Ovary (tissue), 9 donors: Measurements from ENCODE around the gene SLC25A42. TPM values are rescaled to one million over a fixed set of nuclear protein-coding genes. Genes with fewer than 3 reads are reported as not detected.

ENCODE experiments used
- DNase-seq, 5 donors: peaks; one replicate each; pipeline ENCODE4 v3.0.0-alpha.2; 2019 to 2020
- H3K27ac ChIP-seq, 2 donors: fragments of 200-600 bp; one replicate each; pipeline versions ENCODE4 v1.5.1 to v1.8.0; 2019 to 2022
- H3K27me3 ChIP-seq: fragments of 200-600 bp; one replicate; pipeline ENCODE4 v1.8.0; 2022
- H3K36me3 ChIP-seq: fragments of 200-600 bp; sonication (generic); one replicate; pipeline ENCODE4 v1.5.1; 2019
- H3K4me1 ChIP-seq: one replicate; pipeline ENCODE4 v1.8.1; 2013; ENCODE audit warnings: mild to moderate bottlenecking, moderate library complexity; ENCODE audit not compliant: insufficient read depth
- H3K4me3 ChIP-seq: fragments of 200-600 bp; sonication (generic); one replicate; pipeline ENCODE4 v1.5.1; 2017
- H3K9me3 ChIP-seq, 2 donors: fragments of 200-600 bp in 1 of 2; sonication (generic) in 1 of 2; one replicate each; pipeline versions ENCODE4 v1.5.1 to v1.8.1; 2013 to 2019; ENCODE audit warnings: mild to moderate bottlenecking in 1 of 2, moderate library complexity in 1 of 2
- EP300 ChIP-seq: sonication (generic); formaldehyde crosslinking; IDR thresholded peaks from one replicate; pipeline ENCODE4 v1.6.1; 2017; ENCODE audit warnings: antibody characterized with exemption
- POLR2A ChIP-seq: fragments of 450-650 bp; IDR thresholded peaks from one replicate; pipeline ENCODE4 v1.6.1; 2017; ENCODE audit warnings: antibody characterized with exemption, mild to moderate bottlenecking, moderate library complexity
- WGBS, 3 donors: extraction: QIAGEN DNeasy Blood & Tissue Kit in 1 of 3; methylation state at CpG; one replicate each; pipeline versions ENCODE4 v1.1.5 to v1.1.7; 2013 to 2017; 5-methylcytosine and 5-hydroxymethylcytosine counted together
- intact Hi-C, 4 donors: fragments of 100-400 bp; cut with DNase I; formaldehyde crosslinking; loops; one replicate each; pipeline versions ENCODE4 v1.11.0 to v1.15.1; 2022 to 2023
- polyA plus RNA-seq, 2 donors: library from polyadenylated mRNA; stranded (reverse); fragments of 200-250 nt in 1 of 2; fragments of 350-450 nt in 1 of 2; fragmentation: Illumina TruSeq in 1 of 2; extraction: RNeasy Lipid Tissue Mini Kit (QIAGEN cat#74804) in 1 of 2; gene quantifications; one replicate each; pipeline ENCODE4 v1.2.3, GENCODE V29; 2013 to 2014
- total RNA-seq, 7 donors: library from RNA; depleted of rRNA in 2 of 7; stranded (reverse); fragments of >200 nt in 2 of 7; fragmentation: NEBNext Ultra II Directional in 3 of 7; extraction: Animal tissue kit (Norgen Biotek cat#: 25700) in 3 of 7; gene quantifications; one replicate each; pipeline versions ENCODE4 v1.1.0 to v1.2.4, GENCODE V29; 2016 to 2023
- TF ChIP-seq, protein P1 (sequence below), 3 donors: fragments of 450-650 bp in 2 of 3; fragments of 200-600 bp in 1 of 3; IDR thresholded peaks; one replicate each; pipeline versions ENCODE4 v1.5.1 to v1.8.0; 2016 to 2022; ENCODE audit warnings: antibody characterized with exemption in 3 of 3, mild to moderate bottlenecking in 1 of 3
- donor health status: DM: no; HTN: no; CAD: no; lungs with moderate emphysema.
- donor health status: DM: no; HTN: no; CAD: no.
- donor health status: Bipolar disorder and iron deficiency.
- donor health status: DM: yes; HTN: yes; CAD: no.
- donor health status: DM: no; HTN: no; CAD: no.
- donor health status: DM: yes; HTN: yes; CAD: no.

The SLC25A42 gene
- total and polyA plus RNA-seq, 9 donors: 6.5 to 34.3 (median 21.1) TPM

DNA sequence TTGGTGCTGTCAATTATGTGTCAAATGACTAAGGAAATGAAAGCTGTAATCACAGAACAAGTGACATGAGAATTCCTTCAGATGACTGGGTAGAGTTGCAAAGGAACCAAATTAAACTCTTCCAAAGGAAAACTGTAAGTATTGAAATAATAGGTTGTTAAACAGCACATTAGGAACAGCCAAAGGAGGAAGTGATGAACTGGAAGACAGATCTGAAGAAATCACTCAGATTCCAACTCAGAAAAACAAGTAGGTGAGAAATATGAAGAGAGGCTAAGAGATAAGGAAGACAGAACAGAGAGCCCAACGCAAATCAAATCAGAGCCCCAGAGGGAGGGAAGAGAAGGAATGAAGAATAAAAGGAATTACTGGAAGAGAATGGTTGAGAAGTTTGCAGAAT, 59.1 kb downstream of the SLC25A42 start:
- Histone ChIP-seq H3K9me3 (no peaks in the 10 kb centered on the region), H3K4me3 (no peak overlapping the region), H3K27me3 (no peaks in the 10 kb centered on the region), H3K4me1 (no peaks in the 10 kb centered on the region), H3K27ac (no peak overlapping the region), H3K36me3 (no peaks in the 10 kb centered on the region)
- intact Hi-C loops: no loop called here
- TF ChIP-seq EP300: no peak
- no peak for TF ChIP-seq POLR2A
- TF ChIP-seq, protein P1, sequence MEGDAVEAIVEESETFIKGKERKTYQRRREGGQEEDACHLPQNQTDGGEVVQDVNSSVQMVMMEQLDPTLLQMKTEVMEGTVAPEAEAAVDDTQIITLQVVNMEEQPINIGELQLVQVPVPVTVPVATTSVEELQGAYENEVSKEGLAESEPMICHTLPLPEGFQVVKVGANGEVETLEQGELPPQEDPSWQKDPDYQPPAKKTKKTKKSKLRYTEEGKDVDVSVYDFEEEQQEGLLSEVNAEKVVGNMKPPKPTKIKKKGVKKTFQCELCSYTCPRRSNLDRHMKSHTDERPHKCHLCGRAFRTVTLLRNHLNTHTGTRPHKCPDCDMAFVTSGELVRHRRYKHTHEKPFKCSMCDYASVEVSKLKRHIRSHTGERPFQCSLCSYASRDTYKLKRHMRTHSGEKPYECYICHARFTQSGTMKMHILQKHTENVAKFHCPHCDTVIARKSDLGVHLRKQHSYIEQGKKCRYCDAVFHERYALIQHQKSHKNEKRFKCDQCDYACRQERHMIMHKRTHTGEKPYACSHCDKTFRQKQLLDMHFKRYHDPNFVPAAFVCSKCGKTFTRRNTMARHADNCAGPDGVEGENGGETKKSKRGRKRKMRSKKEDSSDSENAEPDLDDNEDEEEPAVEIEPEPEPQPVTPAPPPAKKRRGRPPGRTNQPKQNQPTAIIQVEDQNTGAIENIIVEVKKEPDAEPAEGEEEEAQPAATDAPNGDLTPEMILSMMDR (IDR thresholded peaks at IDR 0.05): no peak
- WGBS, 3 donors: 94 to 98% (median 96%) methylated on average over 1 of the region's 1 CpG
- no peak for DNase-seq

DNA sequence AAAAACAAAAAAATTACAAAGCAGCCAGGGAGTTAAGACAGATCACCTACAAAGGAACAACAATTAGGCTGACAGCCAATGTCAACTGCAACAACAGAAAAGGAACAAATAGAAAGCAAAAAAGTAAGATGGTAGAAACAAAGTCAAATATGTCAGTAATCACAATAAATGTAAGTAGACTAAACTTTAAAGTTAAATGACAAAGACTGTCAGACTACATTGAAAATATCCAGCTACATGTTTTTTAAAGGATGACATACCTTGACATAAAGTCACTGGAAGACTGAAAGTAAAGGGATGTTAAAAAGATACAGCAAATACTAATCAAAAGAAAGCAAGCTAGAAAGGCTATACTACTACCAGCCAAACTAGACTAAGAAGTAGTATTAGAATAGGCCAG, 59.6 kb downstream of the SLC25A42 start:
- no peaks in the 10 kb centered on the region for H3K27me3 ChIP-seq
- intact Hi-C loops: no loop called here
- no peak for TF ChIP-seq POLR2A
- TF ChIP-seq, protein P1 (IDR thresholded peaks at IDR 0.05): no peak
- no peak for TF ChIP-seq EP300
- no peak for DNase-seq
- no peak overlapping the region for H3K27ac ChIP-seq
- no peak overlapping the region for H3K4me3 ChIP-seq
- no peaks in the 10 kb centered on the region for H3K4me1 ChIP-seq
- no peaks in the 10 kb centered on the region for H3K36me3 ChIP-seq
- no peaks in the 10 kb centered on the region for H3K9me3 ChIP-seq

DNA sequence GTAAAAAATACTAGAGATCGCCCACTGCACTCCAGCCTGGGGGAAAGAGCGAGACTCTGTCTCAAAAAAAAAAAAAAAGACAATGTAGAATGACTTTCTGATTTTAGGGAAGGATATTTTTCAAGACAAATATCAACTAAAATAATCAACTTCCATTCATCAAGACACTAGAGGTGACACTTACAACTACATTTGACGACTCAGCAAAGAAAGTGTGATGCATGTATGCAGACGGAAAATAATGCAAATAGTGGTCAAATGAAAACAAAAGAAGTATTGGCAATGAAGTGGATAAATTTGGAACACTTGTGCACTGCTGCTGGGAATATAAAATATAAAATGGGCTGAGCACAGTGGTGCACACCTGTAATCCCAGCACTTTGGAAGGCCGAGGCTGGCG, 62.3 kb downstream of the SLC25A42 start:
- Histone ChIP-seq H3K36me3 (no peaks in the 10 kb centered on the region), H3K4me1 (no peaks in the 10 kb centered on the region), H3K27me3 (no peaks in the 10 kb centered on the region), H3K27ac (no peak overlapping the region), H3K9me3 (no peaks in the 10 kb centered on the region), H3K4me3 (no peak overlapping the region)
- intact Hi-C loops: no loop called here
- no peak for DNase-seq
- TF ChIP-seq, protein P1 (IDR thresholded peaks at IDR 0.05): no peak
- TF ChIP-seq POLR2A (no peak), EP300 (no peak)
- 95 to 97% (median 96%) methylated on average over 6 of the region's 6 CpGs for WGBS, 3 donors

DNA sequence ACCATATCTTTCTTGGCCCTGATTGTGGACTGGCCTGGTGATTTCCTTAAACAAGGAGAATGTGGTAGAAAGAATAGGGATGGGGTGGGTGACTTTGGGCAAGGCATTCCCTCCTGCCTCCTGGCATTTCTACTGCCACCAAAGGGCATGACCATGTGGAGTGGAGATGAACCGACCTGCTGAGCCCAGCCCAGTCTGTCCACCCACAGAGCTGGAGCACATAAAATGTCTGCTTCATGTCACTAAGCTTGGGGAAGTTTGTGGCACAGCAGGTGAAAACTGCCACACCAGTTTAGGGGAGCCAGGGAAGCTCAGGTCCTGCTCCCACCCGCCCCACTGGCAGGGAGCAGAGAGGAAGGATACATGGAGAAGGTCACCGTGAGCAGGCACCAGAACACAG, 68.2 kb downstream of the SLC25A42 start:
- intact Hi-C loops: no loop called here

More for the DNA sequence above, 68.2 kb downstream of the SLC25A42 start:
- peaks cover 0 to 9% of the 10 kb centered on the region in 2 donors for H3K9me3 ChIP-seq
- H3K4me3 ChIP-seq: no peak overlapping the region
- no peaks in the 10 kb centered on the region for H3K27me3 ChIP-seq
- TF ChIP-seq EP300 (no peak), POLR2A (no peak)
- TF ChIP-seq, protein P1 (IDR thresholded peaks at IDR 0.05): no peak
- H3K36me3 ChIP-seq: no peaks in the 10 kb centered on the region
- DNase-seq: no peak
- H3K4me1 ChIP-seq: peaks cover 2% of the 10 kb centered on the region
- WGBS, 3 donors: 82 to 100% (median 84%) methylated on average over 3 of the region's 3 CpGs
- H3K27ac ChIP-seq: no peak overlapping the region
